ENCODE data around the gene CAMSAP1. TPM values are rescaled to one million over a fixed set of nuclear protein-coding genes. Genes with fewer than 3 reads are reported as not detected.

CAMSAP1 gene
- total and polyA plus RNA-seq, 9 of the 15 experiments (the other 6 are each of a cell fraction or from before 2014, with no cell fraction given): 1.5 to 28.8 (median 14.3) TPM

- TF ChIP-seq REST (IDR thresholded peaks at IDR 0.05; ENCODE audit: borderline replicate concordance) (no peak), REST (CRISPR knock-in tag; IDR thresholded peaks at IDR 0.05; ENCODE audit: low read depth) (no peak), BRF1 (IDR thresholded peaks at IDR 0.05; ENCODE audit: borderline replicate concordance, extremely low read depth, insufficient read length) (no peak), CBFB (CRISPR knock-in tag; IDR thresholded peaks at IDR 0.05) (no peak), ZNF12 (CRISPR knock-in tag; IDR thresholded peaks at IDR 0.05) (no peak), ZNF707 (CRISPR knock-in tag; conservative IDR thresholded peaks at IDR 0.05) (no peak), PURB (CRISPR knock-in tag; IDR thresholded peaks at IDR 0.05; ENCODE audit: low read depth) (no peak)
Observed at GRCh38 chr9:135812961-135813360, 94.4 kb downstream of the CAMSAP1 start (continued).
